ENCODE data around the gene AGXT2.

AGXT2 gene

GRCh38 chr5:35067985-35068384, 20.2 kb upstream of the AGXT2 start:
- TF ChIP-seq ZC3H10 (CRISPR knock-in tag; IDR thresholded peaks at IDR 0.05) (no peak), ESRRG (CRISPR knock-in tag; IDR thresholded peaks at IDR 0.05) (no peak), PPARA (CRISPR knock-in tag; IDR thresholded peaks at IDR 0.05; ENCODE audit: borderline replicate concordance) (no peak), POU6F1 (CRISPR knock-in tag; IDR thresholded peaks at IDR 0.05; ENCODE audit: borderline replicate concordance, low read depth) (no peak), ZNF70 (CRISPR knock-in tag; IDR thresholded peaks at IDR 0.05) (no peak)
- ATAC-seq, result no peak

GRCh38 chr5:35066260-35066795, 18.6 kb upstream of the AGXT2 start:
- no peak for TF ChIP-seq RARB (CRISPR knock-in tag; IDR thresholded peaks at IDR 0.05)
- no peak for TF ChIP-seq GLIS3 (CRISPR knock-in tag; IDR thresholded peaks at IDR 0.05)
- TF ChIP-seq ZFP30 (CRISPR knock-in tag; IDR thresholded peaks at IDR 0.05), result no peak
- no peak for TF ChIP-seq CSRNP3 (CRISPR knock-in tag; IDR thresholded peaks at IDR 0.05)
- TF ChIP-seq ARNTL (CRISPR knock-in tag; IDR thresholded peaks at IDR 0.05; ENCODE audit: borderline replicate concordance, low read depth), result no peak
- no peak for TF ChIP-seq TSHZ2 (CRISPR knock-in tag; IDR thresholded peaks at IDR 0.05)
- no peak for TF ChIP-seq TOX (CRISPR knock-in tag; IDR thresholded peaks at IDR 0.05; ENCODE audit: borderline replicate concordance)
- no peak for TF ChIP-seq ZNF8 (CRISPR knock-in tag; IDR thresholded peaks at IDR 0.05)
- TF ChIP-seq PPARA (CRISPR knock-in tag; IDR thresholded peaks at IDR 0.05; ENCODE audit: borderline replicate concordance), result no peak
- no peak for TF ChIP-seq BACH2 (CRISPR knock-in tag; IDR thresholded peaks at IDR 0.05; ENCODE audit: borderline replicate concordance)
- no peak for TF ChIP-seq ESRRG (CRISPR knock-in tag; IDR thresholded peaks at IDR 0.05)
- TF ChIP-seq ZFP3 (CRISPR knock-in tag; IDR thresholded peaks at IDR 0.05), result no peak
- no peak for TF ChIP-seq CSDC2 (CRISPR knock-in tag; IDR thresholded peaks at IDR 0.05)
- TF ChIP-seq ZNF70 (CRISPR knock-in tag; IDR thresholded peaks at IDR 0.05), result no peak
- TF ChIP-seq CREB5 (CRISPR knock-in tag; IDR thresholded peaks at IDR 0.05; ENCODE audit: low read depth), result no peak
- no peak for TF ChIP-seq ISL1 (CRISPR knock-in tag; IDR thresholded peaks at IDR 0.05)
- TF ChIP-seq ZC3H10 (CRISPR knock-in tag; IDR thresholded peaks at IDR 0.05), result no peak
- no peak for TF ChIP-seq POU6F1 (CRISPR knock-in tag; IDR thresholded peaks at IDR 0.05; ENCODE audit: borderline replicate concordance, low read depth)
- ATAC-seq, result no peak

- no peak for TF ChIP-seq PPARA (CRISPR knock-in tag; IDR thresholded peaks at IDR 0.05; ENCODE audit: borderline replicate concordance)
- no peak for TF ChIP-seq ISL1 (CRISPR knock-in tag; IDR thresholded peaks at IDR 0.05)
- no peak for TF ChIP-seq TOX (CRISPR knock-in tag; IDR thresholded peaks at IDR 0.05; ENCODE audit: borderline replicate concordance)
- TF ChIP-seq ZC3H10 (CRISPR knock-in tag; IDR thresholded peaks at IDR 0.05), result no peak
- TF ChIP-seq OSR1 (CRISPR knock-in tag; IDR thresholded peaks at IDR 0.05), result no peak
- TF ChIP-seq ESRRG (CRISPR knock-in tag; IDR thresholded peaks at IDR 0.05), result no peak
- no peak for TF ChIP-seq RARB (CRISPR knock-in tag; IDR thresholded peaks at IDR 0.05)
- no peak for TF ChIP-seq TCF4 (CRISPR knock-in tag; IDR thresholded peaks at IDR 0.05; ENCODE audit: borderline replicate concordance)
- no peak for TF ChIP-seq ARNTL (CRISPR knock-in tag; IDR thresholded peaks at IDR 0.05; ENCODE audit: borderline replicate concordance, low read depth)
- no peak for TF ChIP-seq GLIS3 (CRISPR knock-in tag; IDR thresholded peaks at IDR 0.05)
- no peak for TF ChIP-seq ZNF565 (CRISPR knock-in tag; conservative IDR thresholded peaks at IDR 0.05; ENCODE audit: low read depth)
- no peak for TF ChIP-seq CREB5 (CRISPR knock-in tag; IDR thresholded peaks at IDR 0.05; ENCODE audit: low read depth)
- TF ChIP-seq ZFP30 (CRISPR knock-in tag; IDR thresholded peaks at IDR 0.05), result no peak
- no peak for TF ChIP-seq ZFP3 (CRISPR knock-in tag; IDR thresholded peaks at IDR 0.05)
- TF ChIP-seq PATZ1 (CRISPR knock-in tag; IDR thresholded peaks at IDR 0.05; ENCODE audit: borderline replicate concordance), result no peak
- no peak for TF ChIP-seq ZNF8 (CRISPR knock-in tag; IDR thresholded peaks at IDR 0.05)
- TF ChIP-seq CSRNP3 (CRISPR knock-in tag; IDR thresholded peaks at IDR 0.05), result no peak
- no peak for ATAC-seq
These were observed 15.7 kb upstream of the AGXT2 start for GRCh38 chr5:35063414-35063813.
